ENCODE measurements around the gene RUNDC3A.
"Not testable (repeated sequence)": the region's sequence is repeated elsewhere in the genome, so short reads cannot be mapped to it uniquely, and the experiment has no call there.

RUNDC3A gene

GRCh38 chr17:44321246-44322120, 13.1 kb downstream of the RUNDC3A start:
- no peak for DNase-seq

- no peak for DNase-seq
These were observed 14.0 kb downstream of the RUNDC3A start for GRCh38 chr17:44322236-44322895.

GRCh38 chr17:44323359-44324091, 15.1 kb downstream of the RUNDC3A start:
- no peak for DNase-seq

GRCh38 chr17:44324092-44324570, 15.7 kb downstream of the RUNDC3A start:
- DNase-seq: no peak

- DNase-seq: peak; percentile 60 to 96
These were observed 16.3 kb downstream of the RUNDC3A start, which contains the start of gene SLC25A39 for GRCh38 chr17:44324571-44325275. TSS of gene SLC25A39 (minus strand) at chr17:44324823. CDS start at chr17:44323562, 1,261 bp downstream.

- DNase-seq: peak; percentile 73 to 94
These were observed 18.6 kb downstream of the RUNDC3A start for GRCh38 chr17:44326861-44327444.

- no peak for DNase-seq
These were observed 19.5 kb downstream of the RUNDC3A start for GRCh38 chr17:44327715-44328449.

- not testable (repeated sequence) for DNase-seq
These were observed 21.1 kb downstream of the RUNDC3A start for GRCh38 chr17:44329516-44329915.

GRCh38 chr17:44330263-44330662, 21.9 kb downstream of the RUNDC3A start:
- not testable (repeated sequence) for DNase-seq

- peak; percentile 43 to 80 for DNase-seq
These were observed 22.9 kb downstream of the RUNDC3A start for GRCh38 chr17:44331249-44331760.

GRCh38 chr17:44333371-44333770, 25.0 kb downstream of the RUNDC3A start:
- no peak for DNase-seq

GRCh38 chr17:44334315-44334714, 25.9 kb downstream of the RUNDC3A start:
- no peak for DNase-seq

- DNase-seq: no peak
These were observed 26.3 kb downstream of the RUNDC3A start for GRCh38 chr17:44334727-44335126.

GRCh38 chr17:44335564-44335963, 27.2 kb downstream of the RUNDC3A start:
- no peak for DNase-seq

- no peak for DNase-seq
These were observed 27.6 kb downstream of the RUNDC3A start for GRCh38 chr17:44335968-44336367.

GRCh38 chr17:44338702-44339101, 30.3 kb downstream of the RUNDC3A start:
- DNase-seq: no peak

GRCh38 chr17:44340553-44340952, 32.2 kb downstream of the RUNDC3A start:
- not testable (repeated sequence) for DNase-seq

- DNase-seq: no peak
These were observed 35.3 kb downstream of the RUNDC3A start for GRCh38 chr17:44343510-44344209.

- peak; percentile 95 to 96 for DNase-seq
These were observed 36.6 kb downstream of the RUNDC3A start, which contains the start of gene GRN for GRCh38 chr17:44344939-44345453. TSS of gene GRN (plus strand) at chr17:44345302. CDS start at chr17:44349165, 3,863 bp downstream.

- DNase-seq: peak in 1 of 2 experiments; percentile 43
These were observed 37.1 kb downstream of the RUNDC3A start for GRCh38 chr17:44345454-44346026.
